ENCODE measurements around the gene SLFN5. TPM values are rescaled to one million over a fixed set of nuclear protein-coding genes. Genes with fewer than 3 reads are reported as not detected.

Gene SLFN5
- total RNA-seq, 1 experiment from 2014 or later, result 133 TPM

- TF ChIP-seq CTCF (IDR thresholded peaks at IDR 0.05; ENCODE audit: unreplicated experiment), result no peak
- Mint-ChIP-seq H3K27ac (ENCODE audit: low read depth, unreplicated experiment) (peak overlapping the region; percentile 96), H3K27me3 (ENCODE audit: insufficient read depth, unreplicated experiment) (no peaks in the 10 kb centered on the region), H3K9me3 (ENCODE audit: unreplicated experiment) (no peaks in the 10 kb centered on the region), H3K4me3 (ENCODE audit: unreplicated experiment) (peak overlapping the region; percentile 98), H3K36me3 (ENCODE audit: insufficient read depth, unreplicated experiment) (peaks cover 18% of the 10 kb centered on the region), H3K4me1 (ENCODE audit: insufficient read depth, unreplicated experiment) (peaks cover 44% of the 10 kb centered on the region)
- intact Hi-C loops (cut with micrococcal nuclease), result loop anchor here (1.0 to 10.0 kb wide), 4 partner anchors 10 to 288 kb away; no protein-coding TSS in a partner anchor
- ChIA-PET CTCF (interaction anchor here (0.6 kb wide), 3 partner anchors 69 to 254 kb away, joined by 3 read pairs; no protein-coding TSS in a partner anchor), POLR2A (interaction anchor here (0.6 to 4.4 kb wide), 17 partner anchors 13 to 1718 kb away, joined by 3 to 70 read pairs (median 4); partner anchors contain the start of genes PEX12, SLFN12 and TAF15)
- BruUV-seq (replicated peaks), result TSS peak; percentile 81
- peak; percentile 89 for DNase-seq (ENCODE audit: unreplicated experiment)
These were observed 1.7 kb downstream of the SLFN5 start for GRCh38 chr17:35244341-35245195.

- POLR2A ChIA-PET, result interaction anchor here (0.6 to 4.4 kb wide), 9 partner anchors 12 to 555 kb away, joined by 3 to 70 read pairs (median 7); partner anchors contain the start of genes PEX12 and SLFN12
- intact Hi-C loops (cut with micrococcal nuclease), result loop anchor here (1.0 to 10.0 kb wide), 3 partner anchors 9 to 188 kb away; no protein-coding TSS in a partner anchor
- H3K4me3 Mint-ChIP-seq (ENCODE audit: unreplicated experiment), result peak overlapping the region; percentile 98
- no TSS peak for BruUV-seq (replicated peaks)
- CTCF ChIA-PET, result interaction anchor here (0.6 kb wide), 2 partner anchors 68 to 254 kb away, joined by 3 read pairs; no protein-coding TSS in a partner anchor
- peak overlapping the region; percentile 96 for H3K27ac Mint-ChIP-seq (ENCODE audit: low read depth, unreplicated experiment)
- H3K4me1 Mint-ChIP-seq (ENCODE audit: insufficient read depth, unreplicated experiment), result peaks cover 40% of the 10 kb centered on the region
- TF ChIP-seq CTCF (IDR thresholded peaks at IDR 0.05; ENCODE audit: unreplicated experiment), result no peak
- peaks cover 18% of the 10 kb centered on the region for H3K36me3 Mint-ChIP-seq (ENCODE audit: insufficient read depth, unreplicated experiment)
- DNase-seq (ENCODE audit: unreplicated experiment), result peak; percentile 90
- no peaks in the 10 kb centered on the region for H3K27me3 Mint-ChIP-seq (ENCODE audit: insufficient read depth, unreplicated experiment)
- H3K9me3 Mint-ChIP-seq (ENCODE audit: unreplicated experiment), result no peaks in the 10 kb centered on the region
These were observed 2.3 kb downstream of the SLFN5 start for GRCh38 chr17:35245196-35245486.

GRCh38 chr17:35252651-35253050, 9.8 kb downstream of the SLFN5 start:
- ChIA-PET CTCF (no interaction called here), POLR2A (interaction anchor here (1.4 kb wide), 1 partner anchor 10 kb away, joined by 7 read pairs; the partner anchor contains the start of gene SLFN5)
- Mint-ChIP-seq H3K27ac (ENCODE audit: low read depth, unreplicated experiment) (no peak overlapping the region), H3K4me3 (ENCODE audit: unreplicated experiment) (no peak overlapping the region), H3K4me1 (ENCODE audit: insufficient read depth, unreplicated experiment) (peaks cover 28% of the 10 kb centered on the region), H3K36me3 (ENCODE audit: insufficient read depth, unreplicated experiment) (peaks cover 33% of the 10 kb centered on the region), H3K9me3 (ENCODE audit: unreplicated experiment) (no peaks in the 10 kb centered on the region), H3K27me3 (ENCODE audit: insufficient read depth, unreplicated experiment) (no peaks in the 10 kb centered on the region)
- TF ChIP-seq CTCF (IDR thresholded peaks at IDR 0.05; ENCODE audit: unreplicated experiment), result no peak
- DNase-seq (ENCODE audit: unreplicated experiment), result no peak
- intact Hi-C loops (cut with micrococcal nuclease), result no loop called here
- BruUV-seq (replicated peaks), result no TSS peak

GRCh38 chr17:35254107-35254773, 11.4 kb downstream of the SLFN5 start:
- POLR2A ChIA-PET, result interaction anchor here (1.8 kb wide), 1 partner anchor 13 kb away, joined by 6 read pairs; no protein-coding TSS in a partner anchor
- H3K4me1 Mint-ChIP-seq (ENCODE audit: insufficient read depth, unreplicated experiment), result peaks cover 30% of the 10 kb centered on the region
- intact Hi-C loops (cut with micrococcal nuclease), result loop anchor here (1.0 kb wide), 1 partner anchor 9 kb away; no protein-coding TSS in a partner anchor

More at GRCh38 chr17:35254107-35254773, 11.4 kb downstream of the SLFN5 start:
- no peak for TF ChIP-seq CTCF (IDR thresholded peaks at IDR 0.05; ENCODE audit: unreplicated experiment)
- Mint-ChIP-seq H3K9me3 (ENCODE audit: unreplicated experiment) (no peaks in the 10 kb centered on the region), H3K36me3 (ENCODE audit: insufficient read depth, unreplicated experiment) (peaks cover 42% of the 10 kb centered on the region), H3K4me3 (ENCODE audit: unreplicated experiment) (peak overlapping the region; percentile 36), H3K27me3 (ENCODE audit: insufficient read depth, unreplicated experiment) (peaks cover 7% of the 10 kb centered on the region), H3K27ac (ENCODE audit: low read depth, unreplicated experiment) (peak overlapping the region; percentile 63)
- CTCF ChIA-PET, result interaction anchor here (0.7 kb wide), 1 partner anchor 369 kb away, joined by 3 read pairs; no protein-coding TSS in a partner anchor
- peak; percentile 98 for DNase-seq (ENCODE audit: unreplicated experiment)
- no TSS peak for BruUV-seq (replicated peaks)

Measured in MCF 10A (cell line).